ENCODE results near the gene NUP210L. TPM values are rescaled to one million over a fixed set of nuclear protein-coding genes. Genes with fewer than 3 reads are reported as not detected.
"Not testable (repeated sequence)": the region's sequence is repeated elsewhere in the genome, so short reads cannot be mapped to it uniquely, and the experiment has no call there.

The NUP210L gene
- total RNA-seq, 3 donors from 2014 or later: 0.06 TPM; not detected in 2

DNA sequence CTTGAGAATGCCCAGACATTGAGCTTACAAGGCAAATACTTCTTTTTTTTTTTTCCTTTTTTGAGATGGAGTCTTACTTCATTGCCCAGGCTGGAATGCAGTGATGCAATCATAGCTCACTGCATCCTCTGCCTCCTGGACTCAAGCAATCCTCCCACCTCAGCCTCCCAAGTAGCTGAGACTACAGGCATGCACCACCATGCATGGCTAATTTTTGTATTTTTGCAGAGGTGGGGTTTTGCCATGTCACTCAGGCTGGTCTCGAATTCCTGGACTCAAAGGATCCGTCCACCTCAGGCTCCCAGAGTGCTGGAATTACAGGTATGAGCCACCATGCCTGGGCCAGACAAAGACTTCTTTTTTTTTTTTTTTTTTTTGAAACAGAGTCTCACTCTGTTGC is 79.1 kb downstream of the NUP210L start:
- H3K4me3 ChIP-seq: no peak overlapping the region
- H3K36me3 ChIP-seq (ENCODE audit: low read depth): no peaks in the 10 kb centered on the region
- intact Hi-C loops (cut with DNase I, micrococcal nuclease): no loop called here
- H3K9me3 ChIP-seq: no peaks in the 10 kb centered on the region
- no peaks in the 10 kb centered on the region for H3K4me1 ChIP-seq (ENCODE audit: low read depth)
- TF ChIP-seq CTCF (IDR thresholded peaks at IDR 0.05): no peak
- ATAC-seq (no peak), DNase-seq (no peak)

GRCh38 chr1:154062309-154062708 is 92.6 kb downstream of the NUP210L start:
- no peaks in the 10 kb centered on the region for H3K4me1 ChIP-seq (ENCODE audit: low read depth)
- no peak overlapping the region for H3K4me3 ChIP-seq
- no peak for TF ChIP-seq CTCF (IDR thresholded peaks at IDR 0.05)
- intact Hi-C loops (cut with DNase I, micrococcal nuclease): no loop called here
- H3K36me3 ChIP-seq (ENCODE audit: low read depth): no peaks in the 10 kb centered on the region
- H3K9me3 ChIP-seq: no peaks in the 10 kb centered on the region
- ATAC-seq (no peak), DNase-seq (no peak)

- H3K36me3 ChIP-seq (ENCODE audit: low read depth); H3K4me3 ChIP-seq; DNase-seq; H3K4me1 ChIP-seq (ENCODE audit: low read depth); H3K9me3 ChIP-seq; ATAC-seq; intact Hi-C loops (cut with DNase I, micrococcal nuclease): not testable (repeated sequence)
Measured at GRCh38 chr1:154047436-154047835, 107.4 kb downstream of the NUP210L start.

GRCh38 chr1:154033697-154034096 is 121.2 kb downstream of the NUP210L start:
- ATAC-seq: not testable (repeated sequence)

DNA sequence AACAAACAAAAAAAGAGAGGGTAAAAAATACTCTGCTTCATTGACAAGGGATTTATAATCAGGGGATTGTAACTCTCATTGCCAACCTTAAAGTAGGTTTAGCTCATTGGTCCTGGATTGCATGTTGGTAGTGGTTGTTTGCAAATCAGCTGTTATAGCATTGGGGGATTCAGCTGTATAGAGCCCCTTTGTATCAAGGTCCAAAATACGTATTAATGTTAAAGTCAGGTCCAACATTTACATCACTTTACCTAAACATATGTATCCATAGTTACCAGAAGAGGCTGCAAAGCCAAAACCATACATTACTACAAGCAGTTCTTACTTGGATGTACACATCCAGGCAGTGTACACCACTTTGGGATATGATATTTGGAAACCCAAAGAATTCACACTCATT is 134.9 kb downstream of the NUP210L start:
- Histone ChIP-seq H3K36me3 (ENCODE audit: low read depth) (no peaks in the 10 kb centered on the region), H3K4me1 (ENCODE audit: low read depth) (no peaks in the 10 kb centered on the region), H3K9me3 (no peaks in the 10 kb centered on the region), H3K4me3 (no peak overlapping the region)
- intact Hi-C loops (cut with DNase I, micrococcal nuclease): no loop called here
- ATAC-seq: no peak
- TF ChIP-seq CTCF (IDR thresholded peaks at IDR 0.05): no peak
- no peak for DNase-seq

More at GRCh38 chr1:154033697-154034096, 121.2 kb downstream of the NUP210L start:
- H3K4me1 ChIP-seq (ENCODE audit: low read depth); H3K4me3 ChIP-seq; intact Hi-C loops (cut with DNase I, micrococcal nuclease); H3K9me3 ChIP-seq; H3K36me3 ChIP-seq (ENCODE audit: low read depth); DNase-seq: not testable (repeated sequence)

DNA sequence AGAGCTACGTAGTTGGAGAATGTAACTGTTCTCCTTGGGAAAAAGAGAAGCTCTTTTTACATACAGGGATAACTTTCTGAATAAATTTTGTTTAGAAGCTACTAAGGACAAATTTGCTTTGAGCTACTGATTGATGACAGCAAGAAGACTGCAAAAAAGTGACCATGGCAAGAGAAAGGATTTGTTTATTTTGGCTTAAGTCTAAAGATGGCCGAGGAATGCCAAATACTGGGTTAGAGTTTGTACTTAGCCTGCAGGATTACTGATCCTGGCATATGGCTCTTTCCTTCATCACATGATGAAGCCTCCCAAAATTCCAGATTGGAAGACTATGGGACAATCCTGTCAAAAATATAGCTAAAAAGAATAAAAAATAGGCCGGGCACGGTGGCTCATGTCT is 135.6 kb downstream of the NUP210L start:
- TF ChIP-seq CTCF (IDR thresholded peaks at IDR 0.05): no peak
- ATAC-seq (no peak), DNase-seq (no peak)
- H3K36me3 ChIP-seq (ENCODE audit: low read depth): no peaks in the 10 kb centered on the region
- intact Hi-C loops (cut with DNase I, micrococcal nuclease): no loop called here
- no peaks in the 10 kb centered on the region for H3K9me3 ChIP-seq
- H3K4me1 ChIP-seq (ENCODE audit: low read depth): no peaks in the 10 kb centered on the region
- no peak overlapping the region for H3K4me3 ChIP-seq
